Islet precursor cell (in vitro differentiated cells): ENCODE data around the gene PLEKHA1.

Source experiments
- DNase-seq: peaks from one replicate; pipeline ENCODE4 v3.0.0-alpha.2; 2018

Gene PLEKHA1

DNA sequence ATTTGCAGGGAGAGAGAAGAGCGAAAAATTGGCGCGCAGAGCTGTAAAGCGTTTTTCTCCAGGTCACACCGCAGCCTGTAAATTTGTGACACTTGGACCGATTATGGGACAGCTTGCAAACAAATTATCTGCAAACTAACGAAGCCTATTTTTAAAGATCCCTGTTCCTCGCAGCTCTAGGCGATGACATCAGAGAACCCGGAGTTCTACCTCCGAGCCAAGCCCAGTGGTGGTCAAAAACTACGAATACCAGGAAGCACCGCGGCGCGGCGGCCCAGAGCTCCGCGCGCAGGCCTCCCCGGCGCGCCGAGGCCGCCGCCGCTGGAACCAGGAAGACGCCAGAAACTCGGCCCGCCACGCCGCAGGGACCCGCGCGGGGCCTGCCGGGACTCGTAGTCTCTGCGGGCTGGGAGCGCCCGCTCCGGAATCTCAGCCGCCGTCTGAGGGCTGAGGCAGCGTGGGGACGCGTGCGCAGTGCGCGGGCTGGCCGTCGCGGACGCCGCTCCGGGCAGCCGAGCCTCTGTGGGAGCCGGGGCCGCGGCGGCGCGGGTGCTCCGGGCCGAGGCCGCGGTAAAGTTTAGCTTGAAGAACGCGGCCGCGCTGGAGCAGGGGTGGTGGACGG, at the start of gene PLEKHA1:
Gene PLEKHA1, plus strand, starts transcription at position 472 of the 622 bp plus-strand sequence. CDS start 18,493 bp downstream, outside the sequence.
- DNase-seq: peak; percentile 98

DNA sequence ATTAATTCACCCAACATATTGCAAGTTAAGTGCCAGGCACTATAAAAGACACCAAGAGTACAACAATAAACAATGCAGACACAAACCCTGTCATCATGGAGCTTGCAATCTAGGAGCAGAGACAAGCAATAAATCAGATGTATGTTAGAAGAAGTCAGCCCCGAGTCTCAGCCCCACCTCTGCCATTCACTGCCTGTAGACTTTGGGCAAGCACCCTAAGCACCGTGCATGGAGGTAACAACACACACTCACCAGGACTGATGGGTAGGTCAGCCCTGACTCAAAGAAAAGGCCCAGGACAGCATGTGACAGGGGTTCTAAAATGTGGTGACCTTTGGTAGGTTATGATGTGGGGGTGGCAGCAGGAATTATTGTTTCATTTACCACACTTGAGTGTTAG, 49.3 kb upstream of the PLEKHA1 start:
- no peak for DNase-seq

DNA sequence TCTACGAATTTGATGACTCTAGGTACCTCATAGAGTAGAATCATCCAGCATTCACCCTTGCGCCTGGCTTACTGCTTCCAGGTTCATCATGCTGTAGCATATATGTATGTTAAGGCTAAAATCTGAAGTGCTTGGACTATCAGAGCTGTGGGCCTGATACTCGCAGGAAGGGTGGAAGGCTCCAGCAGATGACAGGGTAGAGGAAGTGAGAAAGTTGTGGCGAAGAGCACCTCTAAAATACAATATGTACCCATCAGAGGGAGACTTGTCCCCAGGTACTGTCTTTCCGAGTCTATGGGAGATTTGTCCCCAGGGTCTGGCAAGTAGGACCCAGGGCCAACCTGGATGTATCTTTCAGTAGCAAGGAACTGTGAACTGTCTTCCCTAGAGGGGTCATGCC, 48.1 kb upstream of the PLEKHA1 start:
- no peak for DNase-seq

DNA sequence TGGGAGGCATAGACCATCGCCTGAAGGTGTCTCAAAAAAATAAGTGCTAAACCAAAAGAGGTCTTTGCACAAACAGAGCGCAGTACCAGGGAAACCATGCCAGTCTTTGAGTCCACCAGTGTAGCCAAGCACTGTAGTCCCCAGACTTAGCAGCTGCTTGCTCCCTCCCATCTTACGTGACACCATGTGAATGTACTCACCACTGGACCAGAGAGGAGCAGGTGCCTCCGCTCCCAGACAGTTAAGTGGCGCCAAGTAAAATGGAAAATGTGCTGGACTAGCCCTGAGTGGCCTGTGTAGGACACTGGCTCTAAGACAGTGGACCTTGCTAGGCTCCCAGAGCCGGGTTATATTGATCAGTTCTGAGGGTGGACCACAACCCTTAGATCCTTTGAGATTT, 47.7 kb upstream of the PLEKHA1 start:
- no peak for DNase-seq

DNA sequence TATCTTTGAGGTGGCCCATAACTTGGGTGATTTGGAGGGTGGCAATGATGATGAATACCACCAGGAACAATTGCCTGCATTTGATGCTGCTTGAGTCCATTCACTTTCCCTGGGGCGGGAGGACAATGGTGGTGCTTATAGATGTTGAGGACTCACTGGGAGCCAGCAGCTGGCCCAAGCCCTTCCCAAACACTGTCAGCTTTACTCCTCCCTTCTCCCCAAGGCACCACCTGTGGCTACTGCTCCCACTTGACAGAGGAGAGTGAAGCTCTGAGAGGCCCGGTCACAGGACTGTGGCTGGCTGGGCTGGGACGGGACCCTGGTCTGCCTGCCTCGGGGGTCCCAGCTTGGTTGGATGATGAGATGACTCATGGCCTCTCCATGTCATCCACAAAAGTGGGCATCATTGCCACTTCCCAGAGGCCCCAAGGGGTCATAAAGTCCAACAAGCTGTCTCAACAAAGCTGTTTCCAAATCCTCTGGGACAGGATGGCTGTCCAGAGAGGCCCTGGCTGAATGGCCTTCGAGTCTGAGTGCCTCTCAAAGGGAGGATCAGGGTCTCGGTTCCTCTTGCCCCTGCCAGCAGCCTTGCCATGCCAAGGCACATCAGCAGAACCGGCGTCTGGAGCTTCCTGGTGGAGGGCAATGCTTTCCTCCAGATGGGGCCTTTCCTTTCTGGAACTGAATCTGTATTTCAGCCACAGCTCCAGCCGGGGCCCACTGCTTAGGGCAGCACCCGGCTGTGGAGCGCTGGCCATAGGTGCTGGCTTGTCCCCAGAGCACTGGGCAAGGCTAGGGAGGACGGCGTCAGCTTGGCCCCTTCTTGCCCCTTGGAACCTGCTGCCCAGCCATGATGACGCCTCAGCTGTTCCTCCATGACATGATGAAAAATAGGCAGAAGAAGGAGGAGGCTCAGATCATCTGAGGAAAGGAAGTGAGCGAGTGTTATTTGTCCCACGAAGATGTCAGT, 47.0 kb upstream of the PLEKHA1 start:
- DNase-seq: no peak

DNA sequence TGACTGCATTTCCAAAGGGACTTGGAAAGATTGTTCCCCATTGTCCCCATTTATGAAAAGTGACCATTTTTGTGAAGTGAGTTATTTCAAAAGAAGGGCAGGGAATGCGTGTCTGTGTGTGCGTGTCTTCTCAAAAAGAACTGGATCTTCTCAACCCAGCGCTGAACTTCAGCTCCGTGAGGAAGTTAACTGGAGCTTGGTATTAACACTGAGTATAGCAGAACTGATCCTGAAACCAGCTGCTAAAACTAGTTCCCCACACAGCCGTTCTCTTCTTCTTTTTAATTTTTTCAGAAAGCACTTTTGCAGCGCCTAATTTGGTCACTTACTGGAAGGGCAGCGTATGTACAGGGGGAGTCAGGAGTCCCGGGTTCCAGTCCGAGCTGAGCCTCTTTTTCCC, 45.8 kb upstream of the PLEKHA1 start:
- no peak for DNase-seq

DNA sequence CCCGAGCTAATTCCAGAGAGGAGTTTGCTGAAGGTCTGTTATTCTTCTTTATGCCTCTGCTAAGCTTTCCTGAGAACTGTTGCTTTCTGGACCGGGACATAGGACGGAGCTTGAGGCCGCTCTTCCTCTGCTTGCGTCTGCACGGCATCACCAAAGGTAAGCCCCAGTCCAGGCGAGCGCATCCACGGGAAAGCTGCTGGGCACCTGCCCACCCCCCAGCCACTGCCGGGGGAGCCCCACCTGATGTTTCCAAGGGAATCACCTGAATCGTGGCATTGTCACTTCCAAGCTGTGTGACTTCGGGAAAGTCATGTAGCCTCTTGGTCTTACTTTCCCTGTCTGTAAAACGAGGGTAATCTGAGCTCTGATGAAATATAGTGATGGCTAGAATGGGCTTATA, 45.1 kb upstream of the PLEKHA1 start:
- DNase-seq: no peak

DNA sequence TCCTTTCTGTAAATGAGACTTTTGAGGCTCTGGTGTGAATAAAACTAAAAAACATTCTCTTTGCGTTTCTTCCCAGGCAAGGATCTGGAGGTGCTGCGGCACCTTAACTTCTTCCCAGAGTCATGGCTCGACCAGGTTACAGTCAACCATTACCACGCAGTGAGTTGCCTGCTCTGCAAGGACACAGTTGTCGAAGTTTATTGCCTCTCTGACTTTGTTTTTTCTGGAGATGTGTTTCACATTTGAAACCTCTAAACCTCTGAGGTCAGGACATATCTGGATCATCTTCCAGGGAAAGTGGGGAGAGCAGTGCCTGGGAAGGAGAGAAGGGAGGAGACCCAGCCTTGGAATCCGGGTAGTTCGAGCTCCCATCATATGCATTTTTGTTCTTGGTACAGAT, 43.4 kb upstream of the PLEKHA1 start:
- no peak for DNase-seq

DNA sequence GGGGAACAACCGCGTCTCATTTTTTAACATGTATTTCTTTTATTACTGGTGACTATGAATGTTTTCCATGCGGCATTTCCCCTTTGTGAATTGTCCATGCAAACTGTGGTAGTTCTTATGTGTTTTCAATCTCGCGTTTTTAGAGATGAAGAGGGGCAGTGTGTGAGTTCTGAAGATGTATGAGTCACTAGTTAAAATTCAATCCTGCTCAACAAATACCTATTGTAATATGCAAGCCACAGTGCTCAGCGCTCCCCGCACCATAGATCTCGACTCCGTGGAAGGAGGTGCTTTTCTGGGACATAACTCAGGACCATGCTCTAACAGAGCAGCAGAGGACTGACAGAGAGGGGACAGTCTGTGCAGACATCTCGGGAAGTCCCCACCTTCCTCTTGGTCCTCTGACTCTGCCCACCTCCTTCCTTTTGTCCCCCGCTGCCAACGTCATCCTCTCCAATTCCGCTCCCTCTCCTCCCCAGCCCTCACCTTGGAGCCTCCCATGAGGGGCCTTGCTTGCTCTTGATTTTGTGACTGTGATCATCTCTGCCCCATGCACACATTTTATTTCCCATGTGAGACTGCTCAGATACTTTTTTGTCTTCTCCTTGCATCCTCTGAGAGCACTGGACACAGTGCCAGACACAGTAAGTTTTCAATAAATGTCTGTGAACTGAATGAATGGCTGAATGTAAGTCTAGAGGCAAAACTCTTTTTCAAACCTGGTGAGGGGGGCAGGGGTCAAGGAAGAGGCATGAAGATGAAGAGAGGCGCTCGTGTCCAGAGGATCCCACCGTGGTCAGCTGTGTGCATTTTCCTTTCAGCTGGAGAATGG, 42.7 kb upstream of the PLEKHA1 start:
- no peak for DNase-seq

DNA sequence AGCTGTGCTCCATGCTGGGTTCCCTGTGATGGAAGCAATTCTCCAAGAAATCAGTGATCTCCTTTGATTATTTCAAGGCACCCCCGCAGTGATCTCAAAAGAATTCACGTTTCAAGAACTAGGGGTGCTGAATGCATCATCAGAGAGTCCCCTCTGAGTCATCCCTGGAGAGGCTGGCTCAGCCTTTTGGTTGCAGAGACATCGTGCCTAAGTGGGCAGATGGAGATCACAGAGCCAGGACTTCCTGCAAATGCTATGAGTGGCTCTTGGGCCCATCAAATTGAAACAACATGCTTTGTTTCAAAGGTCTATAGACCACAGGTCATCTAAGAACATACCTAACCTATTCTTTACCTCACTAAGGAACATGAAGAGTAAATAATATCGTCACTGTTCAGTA, 41.5 kb upstream of the PLEKHA1 start:
- no peak for DNase-seq

DNA sequence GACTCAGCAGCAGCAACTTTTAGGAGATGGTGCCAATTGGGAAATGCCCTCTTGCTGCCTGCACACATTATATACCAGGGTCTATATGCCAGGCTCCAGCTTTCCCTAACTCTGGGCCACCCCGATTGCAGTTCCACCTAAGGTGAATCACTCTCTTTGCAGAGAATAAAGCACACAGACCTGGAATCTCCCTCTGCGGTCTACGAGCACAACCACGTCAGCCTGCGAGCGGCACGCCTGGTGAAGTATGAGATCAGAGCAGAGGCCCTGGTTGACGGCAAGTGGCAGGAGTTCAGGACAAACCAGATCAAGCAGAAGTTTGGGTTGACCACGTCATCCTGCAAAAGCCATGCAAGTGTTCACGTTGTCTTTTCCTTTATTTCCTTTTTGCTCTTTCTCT, 38.2 kb upstream of the PLEKHA1 start:
- no peak for DNase-seq

DNA sequence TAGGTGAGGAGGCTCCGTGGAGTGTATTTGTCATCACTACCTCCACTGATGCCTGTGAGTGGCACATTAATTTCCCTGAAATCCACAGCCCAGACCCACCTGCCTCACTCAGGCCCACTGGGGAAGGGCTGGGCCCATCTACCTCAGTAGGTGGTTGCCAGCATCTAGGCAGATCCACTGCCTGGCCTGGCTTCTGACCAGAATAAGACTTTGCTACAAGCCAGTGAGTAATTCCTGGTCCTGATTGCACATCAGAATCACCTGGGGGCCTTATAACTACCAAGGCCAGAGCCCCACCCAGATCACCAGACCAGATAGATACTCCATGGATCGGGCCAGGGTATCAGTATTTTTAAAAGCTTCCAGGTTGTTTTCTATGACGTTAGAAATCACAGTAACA, 37.5 kb upstream of the PLEKHA1 start:
- no peak for DNase-seq

DNA sequence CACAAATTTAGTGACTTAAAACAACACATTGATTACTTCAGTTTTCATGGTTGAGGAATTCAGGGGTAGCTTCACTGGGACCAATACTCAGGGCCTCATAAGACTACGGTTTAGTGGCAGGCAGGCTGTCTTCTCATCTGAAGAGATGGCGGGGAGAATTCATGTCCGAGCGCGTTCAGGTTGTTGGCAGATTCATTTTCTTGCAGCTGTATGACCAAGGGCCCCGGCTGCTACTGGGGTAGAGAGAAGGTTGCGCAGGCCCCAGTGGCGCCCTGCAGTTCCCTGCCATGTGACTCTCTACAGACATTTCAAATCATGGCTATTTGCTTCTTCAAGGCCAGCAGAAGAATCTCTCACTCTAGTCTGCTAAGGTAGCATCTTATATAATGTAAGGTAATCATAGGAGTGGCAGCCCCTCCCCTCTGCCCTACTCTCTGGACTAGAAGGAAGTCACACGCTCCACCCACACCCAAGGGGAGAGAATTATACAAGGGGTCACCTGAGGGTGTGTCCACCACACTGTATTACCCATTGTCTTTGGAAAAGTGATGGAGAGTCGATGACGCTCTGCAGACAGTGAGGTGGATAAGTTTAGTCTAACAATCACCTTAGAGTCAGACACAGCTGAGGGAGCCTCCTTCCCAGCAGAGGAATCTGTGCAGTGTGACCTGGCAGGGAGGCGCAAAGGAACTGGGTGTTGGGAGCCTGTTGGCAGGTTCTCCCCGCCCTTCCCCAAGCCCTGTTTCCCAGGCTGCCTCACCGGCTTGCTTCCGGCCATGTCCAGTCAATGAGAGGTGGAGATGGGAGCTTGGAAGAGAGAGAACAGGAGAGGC, 35.7 kb upstream of the PLEKHA1 start:
- no peak for DNase-seq

DNA sequence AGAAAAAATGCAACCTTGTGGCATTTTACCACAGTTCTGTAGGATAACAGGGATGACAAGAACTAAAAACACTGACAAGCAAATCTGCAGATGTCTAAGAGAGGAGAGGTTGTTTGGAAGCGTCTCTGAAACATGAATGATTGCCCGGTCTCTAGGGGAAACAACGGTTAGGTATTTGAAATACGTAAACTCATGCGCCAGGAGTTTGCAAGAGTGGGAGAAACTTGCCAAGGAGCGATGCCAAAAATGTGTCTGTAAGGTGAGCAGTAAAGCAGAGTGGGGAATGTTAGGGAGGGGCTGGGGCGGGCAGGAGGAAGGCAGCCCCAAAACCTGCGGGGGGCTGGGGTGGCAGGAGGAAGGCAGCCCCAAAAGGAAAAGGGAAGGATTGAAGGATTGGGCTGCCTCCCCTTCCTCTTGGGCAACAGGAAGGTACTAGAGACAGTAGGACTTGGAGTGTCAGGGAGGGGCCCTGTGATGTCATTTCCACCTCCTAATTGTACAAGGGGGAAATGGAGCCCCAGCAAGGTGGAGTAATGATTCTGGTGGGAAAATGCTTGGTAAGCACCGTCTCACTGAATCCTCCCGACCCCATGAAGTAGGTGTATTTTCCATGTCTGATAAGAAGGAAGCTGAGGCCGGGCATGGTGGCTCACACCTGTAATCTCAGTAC, 33.2 kb upstream of the PLEKHA1 start:
- no peak for DNase-seq

DNA sequence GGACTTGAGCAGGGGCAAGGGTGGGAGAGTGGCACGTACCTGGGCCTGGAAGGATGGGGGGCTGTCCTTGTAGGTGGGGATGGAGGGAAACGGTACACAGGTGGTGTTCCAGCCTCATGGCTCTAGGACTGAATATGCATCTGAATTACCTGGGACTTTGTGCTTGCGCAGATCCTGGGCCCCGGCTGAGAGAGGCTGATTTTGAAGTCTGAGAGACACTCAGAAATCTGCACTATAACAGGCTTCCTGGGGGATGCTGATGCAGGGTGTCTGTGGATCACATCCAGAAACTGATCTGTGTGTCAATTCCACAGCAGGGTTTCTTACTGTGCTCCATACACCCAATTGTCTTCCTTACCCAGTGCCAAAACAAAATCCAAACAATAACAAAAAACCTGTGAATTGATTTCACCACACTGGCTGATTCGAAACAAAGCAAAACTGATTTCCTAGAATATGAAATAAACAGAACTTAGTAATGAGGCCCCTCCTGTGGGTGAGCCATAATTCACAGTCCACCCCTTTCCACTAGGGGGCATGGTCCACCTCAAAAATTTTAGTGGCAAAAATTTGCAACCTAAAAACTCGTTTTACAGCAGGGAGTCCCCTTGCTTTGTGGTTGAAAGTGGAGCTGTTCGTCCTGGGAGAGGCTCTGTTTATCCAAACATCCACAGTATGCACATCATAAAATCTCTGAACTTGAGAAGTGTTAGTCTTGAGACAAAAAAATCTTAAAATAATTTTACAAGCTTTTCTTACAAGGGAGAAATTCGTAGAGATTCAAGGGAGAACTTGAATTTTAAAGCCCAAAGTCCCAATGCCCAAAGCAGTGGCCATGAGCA, 32.0 kb upstream of the PLEKHA1 start:
- peak; percentile 35 for DNase-seq

DNA sequence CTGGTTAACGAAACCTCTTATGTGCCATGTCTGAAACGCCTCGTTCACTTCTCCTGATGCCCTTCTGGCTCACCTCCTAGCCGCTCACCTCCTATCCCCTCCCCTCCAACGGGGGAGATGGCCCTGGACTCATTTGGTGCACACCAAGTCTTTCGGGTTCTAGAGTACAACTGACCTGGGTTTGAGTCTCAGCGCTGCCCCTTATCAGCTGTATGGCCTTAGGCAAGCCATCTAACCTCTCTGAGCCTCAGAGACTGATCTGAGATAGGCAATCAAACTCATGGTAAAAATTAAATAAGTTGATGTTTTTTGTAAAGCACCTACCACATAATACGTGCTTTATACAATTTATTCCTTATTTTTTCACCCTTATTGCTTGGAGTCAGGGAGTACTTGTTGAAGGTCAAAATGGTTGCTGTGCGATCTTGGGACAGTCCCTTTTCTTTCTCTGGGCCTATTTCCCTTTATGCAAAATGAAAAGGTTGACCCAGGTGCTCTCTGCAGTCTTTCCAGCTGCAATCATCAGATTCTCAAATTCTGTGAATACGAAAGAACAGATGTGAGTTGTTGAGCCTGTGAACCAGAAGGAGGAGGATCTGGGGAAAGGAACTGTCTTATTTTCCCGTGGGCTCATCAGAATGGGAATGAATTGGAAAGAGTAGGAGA, 31.2 kb upstream of the PLEKHA1 start:
- DNase-seq: no peak

DNA sequence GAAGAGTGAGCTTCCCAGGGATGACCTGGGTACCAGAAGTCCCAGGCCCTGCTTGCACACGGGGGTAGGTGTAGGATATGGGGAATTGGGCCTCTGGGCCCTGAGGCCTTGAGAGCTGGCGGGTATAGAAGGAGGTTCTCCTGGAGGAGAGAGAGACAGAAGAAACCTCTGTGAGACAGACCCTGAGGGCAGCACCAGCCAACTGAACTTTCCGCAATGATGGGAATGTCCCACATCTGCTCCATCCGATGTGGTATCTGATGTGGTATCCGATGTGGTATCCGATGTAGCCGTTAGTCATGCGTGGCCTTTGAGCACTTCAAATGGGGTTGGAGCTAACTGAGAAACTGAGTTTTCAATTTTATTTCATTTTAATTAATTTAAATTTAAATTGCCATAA, 30.6 kb upstream of the PLEKHA1 start:
- DNase-seq: no peak

DNA sequence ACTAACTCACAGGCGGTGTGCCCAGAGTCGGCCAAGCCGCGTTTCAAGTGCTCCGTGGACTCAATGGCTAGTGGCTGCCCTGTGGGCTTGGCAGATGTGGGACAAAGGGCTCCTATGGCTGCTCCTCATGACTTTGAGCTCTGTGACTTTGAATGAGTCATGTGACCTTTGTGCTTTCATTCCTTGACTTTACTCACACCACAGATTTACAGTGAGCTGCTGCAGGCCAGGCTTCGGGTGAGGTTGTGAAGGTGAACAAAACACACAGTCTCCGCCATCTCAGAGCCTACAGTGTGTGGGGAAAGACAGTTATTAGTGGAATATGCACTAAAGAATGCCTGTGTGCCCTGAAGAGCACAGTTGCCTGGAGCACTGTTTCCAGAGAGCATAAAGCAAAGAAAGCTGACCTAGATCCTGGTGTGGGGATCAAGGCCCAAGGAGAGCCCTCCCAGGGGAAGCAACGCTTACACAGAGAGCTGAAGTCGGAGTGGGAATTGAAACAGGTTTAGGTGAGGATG, 29.7 kb upstream of the PLEKHA1 start:
- no peak for DNase-seq

DNA sequence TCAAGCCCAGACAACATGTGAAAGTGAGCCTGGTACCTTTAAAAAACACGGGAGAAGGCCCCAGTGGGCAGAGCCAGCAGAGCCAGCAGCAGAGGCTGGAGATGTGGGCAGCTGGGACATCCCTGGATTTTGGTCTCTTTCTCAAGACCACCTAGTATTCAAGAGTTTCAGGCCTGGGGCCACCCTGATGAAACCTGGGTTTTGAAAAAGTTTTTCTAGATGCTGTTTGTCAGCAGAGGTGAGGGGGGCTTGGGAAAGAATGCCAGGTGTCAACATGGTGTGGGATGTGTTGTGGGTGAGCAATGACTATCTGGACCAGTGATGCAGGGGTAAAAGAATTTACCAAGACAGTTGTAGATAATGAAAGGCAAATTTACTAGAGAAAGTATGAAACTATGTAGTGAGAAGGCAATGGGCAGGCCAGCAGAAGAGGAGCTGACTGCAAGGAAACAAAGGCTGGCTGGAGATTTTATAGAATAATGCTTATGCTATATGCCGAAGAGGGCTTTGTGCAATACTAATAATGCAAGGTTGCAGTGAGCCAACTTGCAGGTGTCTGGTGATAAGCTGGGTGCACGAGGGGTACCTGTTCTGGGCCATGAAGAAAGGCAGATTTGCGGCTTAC, 28.1 kb upstream of the PLEKHA1 start:
- DNase-seq: no peak
